H1 (cell line): Measurements from ENCODE around the gene REM2. TPM values are rescaled to one million over a fixed set of nuclear protein-coding genes. Genes with fewer than 3 reads are reported as not detected.

Experiments
- CTCF ChIA-PET: fragments of 300-600 bp; sonication (Branson Sonifier 250); formaldehyde crosslinking; loops from one replicate; lab custom pipeline; 2021; ENCODE audit not compliant: partially characterized antibody; lab: Charles Lee
- POLR2A ChIA-PET: fragments of 300-600 bp; sonication (Branson Sonifier 250); formaldehyde crosslinking; loops from one replicate; lab custom pipeline; 2021; ENCODE audit warnings: inconsistent platforms; ENCODE audit not compliant: partially characterized antibody; lab: Charles Lee
- DNase-seq, 2 experiments: peaks; one replicate each; pipeline versions ENCODE4 v3.0.0 to v3.0.0-alpha.2; 2010 to 2022; ENCODE audit warnings: low spot score in 2 of 2, low read depth in 1 of 2, mixed read lengths in 1 of 2
- FAIRE-seq: peaks from 2 replicates; lab custom pipeline; 2011; peaks lifted over from hg19 to GRCh38; lab: Jason Lieb, UNC
- H2AFZ ChIP-seq: 2 replicates; pipeline ENCODE4 v1.8.1; 2012; ENCODE audit warnings: low read length, inconsistent platforms
- H2AK5ac ChIP-seq: 2 replicates; pipeline ENCODE4 v1.6.1; 2013; ENCODE audit warnings: low read depth, low read length
- H2BK120ac ChIP-seq: replicated peaks from 2 replicates; pipeline ENCODE3; 2013; ENCODE audit warnings: low read depth, low read length, inconsistent platforms
- H2BK12ac ChIP-seq: 2 replicates; pipeline ENCODE4 v1.6.1; 2013; ENCODE audit warnings: low read depth, low read length
- H2BK15ac ChIP-seq: 2 replicates; pipeline ENCODE4 v1.6.1; 2013; ENCODE audit warnings: low read length
- H2BK20ac ChIP-seq: 2 replicates; pipeline ENCODE4 v1.6.1; 2013; ENCODE audit warnings: low read length
- H2BK5ac ChIP-seq: 2 replicates; pipeline ENCODE4 v1.6.1; 2013; ENCODE audit warnings: low read depth, low read length
- H3K14ac ChIP-seq: 2 replicates; pipeline ENCODE4 v1.6.1; 2013; ENCODE audit warnings: inconsistent platforms; ENCODE audit not compliant: insufficient read length
- H3K18ac ChIP-seq: 2 replicates; pipeline ENCODE4 v1.6.1; 2013; ENCODE audit warnings: low read length; ENCODE audit errors: extremely low read depth
- H3K23ac ChIP-seq: 2 replicates; pipeline ENCODE4 v1.6.1; 2013; ENCODE audit warnings: inconsistent platforms; ENCODE audit not compliant: insufficient read length
- H3K23me2 ChIP-seq: 2 replicates; pipeline ENCODE4 v1.6.1; 2013; ENCODE audit warnings: low read depth, low read length
- H3K27ac ChIP-seq: 2 replicates; pipeline ENCODE4 v1.6.1; 2011; ENCODE audit warnings: low read depth, low read length, inconsistent platforms
- H3K27me3 ChIP-seq, 4 experiments: replicated peaks in 1 of 4; 1 replicate in 1 of 4; 2 replicates in 3 of 4; pipeline versions ENCODE4 v1.6.1 to v1.8.1; 2011 to 2013; ENCODE audit warnings: low read length in 3 of 4, mild to moderate bottlenecking in 3 of 4, inconsistent platforms in 2 of 4, mixed read lengths in 2 of 4, moderate library complexity in 1 of 4; ENCODE audit not compliant: control insufficient read depth in 3 of 4, insufficient read depth in 3 of 4; ENCODE audit errors: extremely low read depth in 1 of 4
- H3K36me3 ChIP-seq, 4 experiments: 2 replicates each; pipeline versions ENCODE4 v1.6.1 to v1.8.1; 2011 to 2013; ENCODE audit warnings: mild to moderate bottlenecking in 4 of 4, low read length in 3 of 4, moderate library complexity in 2 of 4, control low read depth in 1 of 4, inconsistent platforms in 1 of 4; ENCODE audit not compliant: insufficient read depth in 4 of 4, control insufficient read depth in 2 of 4
- H3K4ac ChIP-seq: replicated peaks from 2 replicates; pipeline ENCODE3; 2013; ENCODE audit warnings: low read length, low read depth, mixed read lengths, inconsistent platforms; ENCODE audit not compliant: insufficient read length
- H3K4me1 ChIP-seq, 4 experiments: replicated peaks in 1 of 4; 1 replicate in 1 of 4; 2 replicates in 3 of 4; pipeline versions ENCODE4 v1.6.1 to v1.8.1; 2011 to 2013; ENCODE audit warnings: low read length in 3 of 4, inconsistent platforms in 2 of 4, mixed read lengths in 1 of 4; ENCODE audit not compliant: insufficient read depth in 4 of 4, control insufficient read depth in 3 of 4
- H3K4me2 ChIP-seq, 2 experiments: 2 replicates each; pipeline versions ENCODE4 v1.6.1 to v1.8.1; 2011 to 2013; ENCODE audit warnings: low read depth in 2 of 2, low read length in 2 of 2, control low read depth in 1 of 2, inconsistent platforms in 1 of 2, mild to moderate bottlenecking in 1 of 2; ENCODE audit not compliant: insufficient read depth in 1 of 2
- H3K4me3 ChIP-seq, 4 experiments: fragments of 200-600, 300-600 bp in 1 of 4; sonication (generic), shearing (Covaris generic), sonication (Bioruptor Twin) in 1 of 4; 2 replicates each; pipeline versions ENCODE4 v1.5.1 to v1.8.1; 2011 to 2016; ENCODE audit warnings: low read length in 4 of 4, low read depth in 3 of 4, control low read depth in 2 of 4, inconsistent platforms in 2 of 4, mild to moderate bottlenecking in 2 of 4, mixed read lengths in 1 of 4, moderate library complexity in 1 of 4; ENCODE audit not compliant: insufficient read depth in 2 of 4; ENCODE audit errors: extremely low read depth in 1 of 4
- H3K56ac ChIP-seq: replicated peaks from 2 replicates; pipeline ENCODE3; 2013; ENCODE audit warnings: low read depth, mild to moderate bottlenecking, mixed read lengths, low read length, inconsistent platforms; ENCODE audit not compliant: insufficient read length
- H3K79me1 ChIP-seq: 2 replicates; pipeline ENCODE4 v1.6.1; 2013; ENCODE audit warnings: low read depth, low read length, control low read depth
- H3K79me2 ChIP-seq, 2 experiments: 2 replicates each; pipeline versions ENCODE4 v1.6.1 to v1.8.1; 2012 to 2013; ENCODE audit warnings: low read length in 2 of 2, mild to moderate bottlenecking in 2 of 2, inconsistent platforms in 1 of 2; ENCODE audit not compliant: insufficient read depth in 2 of 2, control insufficient read depth in 1 of 2
- H3K9ac ChIP-seq, 4 experiments: replicated peaks in 1 of 4; 1 replicate in 1 of 4; 2 replicates in 3 of 4; pipeline versions ENCODE4 v1.6.1 to v1.8.1; 2011 to 2013; ENCODE audit warnings: low read depth in 3 of 4, low read length in 3 of 4, control low read depth in 2 of 4, mild to moderate bottlenecking in 2 of 4, moderate library complexity in 2 of 4, inconsistent platforms in 1 of 4; ENCODE audit errors: extremely low read depth in 1 of 4
- H3K9me3 ChIP-seq, 2 experiments: 2 replicates each; pipeline versions ENCODE4 v1.6.1 to v1.8.1; 2012 to 2013; ENCODE audit warnings: mild to moderate bottlenecking in 2 of 2, moderate library complexity in 2 of 2, control low read depth in 1 of 2, inconsistent platforms in 1 of 2, low read depth in 1 of 2, low read length in 1 of 2, mixed read lengths in 1 of 2; ENCODE audit not compliant: insufficient read depth in 2 of 2
- H4K20me1 ChIP-seq, 2 experiments: replicated peaks in 1 of 2; 2 replicates each; pipeline versions ENCODE3 to v1.8.1; 2011 to 2013; ENCODE audit warnings: inconsistent platforms in 2 of 2, low read length in 2 of 2, mild to moderate bottlenecking in 1 of 2; ENCODE audit not compliant: insufficient read depth in 2 of 2, control insufficient read depth in 1 of 2
- H4K5ac ChIP-seq: 2 replicates; pipeline ENCODE4 v1.6.1; 2013; ENCODE audit warnings: low read length, low read depth, mixed read lengths, inconsistent platforms; ENCODE audit not compliant: insufficient read length
- H4K8ac ChIP-seq: 2 replicates; pipeline ENCODE4 v1.8.0; 2013; ENCODE audit warnings: mild to moderate bottlenecking, moderate library complexity, low read length, inconsistent platforms; ENCODE audit not compliant: insufficient read depth; ENCODE audit errors: extremely low read depth
- H4K91ac ChIP-seq: replicated peaks from 2 replicates; pipeline ENCODE3; 2013; ENCODE audit warnings: low read length, mixed read lengths, inconsistent platforms; ENCODE audit not compliant: insufficient read length
- CEBPB ChIP-seq: IDR thresholded peaks from 2 replicates; pipeline ENCODE4 v1.6.1; 2012; ENCODE audit warnings: low read depth, low read length
- HDAC6 ChIP-seq: IDR thresholded peaks from one replicate; pipeline ENCODE4 v1.7.1; 2012; ENCODE audit warnings: low read depth, mild to moderate bottlenecking, inconsistent platforms, low read length, moderate library complexity
- NANOG ChIP-seq: IDR thresholded peaks from 2 replicates; pipeline ENCODE4 v1.6.1; 2011; ENCODE audit warnings: low read length, low read depth, mild to moderate bottlenecking, inconsistent platforms; ENCODE audit not compliant: insufficient read depth, poor library complexity, severe bottlenecking
- NRF1 ChIP-seq: IDR thresholded peaks from 2 replicates; pipeline ENCODE4 v1.6.1; 2011; ENCODE audit warnings: mild to moderate bottlenecking, low read depth, low read length, improper control_type of control experiment
- POU5F1 ChIP-seq: IDR thresholded peaks from 2 replicates; pipeline ENCODE4 v1.6.1; 2011; ENCODE audit warnings: low read depth, mild to moderate bottlenecking, low read length, moderate library complexity
- RXRA ChIP-seq: IDR thresholded peaks from 2 replicates; pipeline ENCODE4 v1.6.1; 2011; ENCODE audit warnings: low read depth, mild to moderate bottlenecking, low read length, moderate library complexity; ENCODE audit not compliant: insufficient read depth
- SIX5 ChIP-seq: IDR thresholded peaks from 2 replicates; pipeline ENCODE4 v1.6.1; 2011; ENCODE audit warnings: mild to moderate bottlenecking, low read depth, low read length
- TEAD4 ChIP-seq: IDR thresholded peaks from 2 replicates; pipeline ENCODE4 v1.6.1; 2012; ENCODE audit warnings: low read depth, low read length, inconsistent platforms, mixed read lengths
- WGBS, 2 experiments: shearing (Covaris generic) in 1 of 2; methylation state at CpG; one replicate each; pipeline versions ENCODE4 v1.1.6 to v1.1.7; 2013 to 2015; ENCODE audit warnings: low lambda C conversion rate in 2 of 2, mixed read lengths in 2 of 2, inconsistent platforms in 1 of 2, low coverage in 1 of 2, missing lambda C conversion rate in 1 of 2; ENCODE audit not compliant: insufficient replicate concordance in 2 of 2, insufficient coverage in 1 of 2, insufficient read length in 1 of 2; ENCODE audit errors: extremely low coverage in 1 of 2, missing lambda C conversion rate in 1 of 2; 5-methylcytosine and 5-hydroxymethylcytosine counted together
- polyA plus RNA-seq, 7 experiments: library from polyadenylated mRNA; depleted of rRNA in 3 of 7; stranded (reverse) in 5 of 7; unstranded in 2 of 7; fragments of >200 nt in 5 of 7; fragments of 200-250 nt in 2 of 7; gene quantifications; 1 replicate in 5 of 7; 2 replicates in 1 of 7; 4 replicates in 1 of 7; pipeline versions ENCODE4 v1.2.1 to v1.2.3, GENCODE V29; 2011 to 2013; ENCODE audit warnings: missing spikeins in 2 of 7, mixed read lengths in 2 of 7
- total RNA-seq: library from RNA; stranded (reverse); fragmentation: NEBNext Ultra II Directional; extraction: Animal tissue kit (Norgen Biotek cat#: 25700); gene quantifications from 2 replicates; pipeline ENCODE4 v1.2.1, GENCODE V29; 2021
- TF ChIP-seq, protein P1 (sequence below): IDR thresholded peaks from 2 replicates; pipeline ENCODE4 v1.6.1; 2011; ENCODE audit warnings: low read length, improper control_type of control experiment
- TF ChIP-seq, protein P2 (sequence below): IDR thresholded peaks from 2 replicates; pipeline ENCODE4 v1.6.1; 2012; ENCODE audit warnings: inconsistent platforms

Gene REM2
- total and polyA plus RNA-seq, 2 of the 8 experiments (the other 6 are each of a cell fraction or from before 2014, with no cell fraction given) = 1.00 to 1.1 TPM

DNA sequence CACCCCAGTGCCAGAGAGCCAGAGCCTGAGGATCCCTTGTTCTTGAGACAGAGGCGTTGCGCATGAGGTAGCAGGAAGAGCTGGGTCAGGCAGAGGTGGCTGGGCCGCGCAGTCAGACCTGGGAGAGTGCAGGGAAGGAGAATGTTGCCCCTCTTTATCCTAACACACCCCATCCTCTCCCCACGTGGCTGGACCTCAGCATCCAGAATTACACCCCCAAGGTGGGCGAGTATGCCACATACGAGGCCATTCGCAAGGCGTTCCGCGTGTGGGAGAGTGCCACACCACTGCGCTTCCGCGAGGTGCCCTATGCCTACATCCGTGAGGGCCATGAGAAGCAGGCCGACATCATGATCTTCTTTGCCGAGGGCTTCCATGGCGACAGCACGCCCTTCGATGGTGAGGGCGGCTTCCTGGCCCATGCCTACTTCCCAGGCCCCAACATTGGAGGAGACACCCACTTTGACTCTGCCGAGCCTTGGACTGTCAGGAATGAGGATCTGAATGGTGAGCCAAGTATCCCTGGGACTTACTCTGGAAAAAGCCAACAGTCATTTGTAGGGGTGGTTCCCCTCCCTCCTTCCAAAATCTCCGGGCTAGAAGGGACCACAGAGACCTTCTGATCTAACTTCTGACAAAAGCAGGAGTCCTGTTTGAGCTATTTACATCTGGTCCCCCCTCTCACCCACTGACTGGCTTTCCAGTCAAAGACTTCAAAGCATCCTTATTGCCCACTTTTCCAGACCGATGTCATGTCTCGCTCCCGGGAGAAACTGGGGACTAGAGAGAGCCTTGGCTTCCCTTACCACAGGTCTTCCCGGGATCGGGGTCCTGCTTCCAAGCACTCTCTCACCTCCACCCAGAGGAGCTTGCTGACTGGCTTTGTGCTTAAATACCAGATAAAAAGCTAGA lies 40.6 kb upstream of the REM2 start:
- Histone ChIP-seq H2BK20ac (no peak overlapping the region), H4K8ac (no peak overlapping the region), H4K20me1 (peaks cover 0 to 2% of the 10 kb centered on the region in 2 experiments), H3K27me3 (no peaks in the 10 kb centered on the region), H2BK15ac (no peak overlapping the region), H2BK5ac (no peak overlapping the region), H3K27ac (no peak overlapping the region; the same call in 1 of the 2 replicates), H2BK120ac (no peak overlapping the region), H3K4ac (no peak overlapping the region), H3K79me2 (peaks cover 0 to 19% of the 10 kb centered on the region in 2 experiments; a peak in 1 of 4 replicates), H4K91ac (no peak overlapping the region), H3K4me3 (no peak overlapping the region), H3K23ac (no peak overlapping the region), H2BK12ac (0 out of 2 replicates have a peak overlapping the region, but pooled peaks have one; percentile 27), H3K4me1 (peaks cover 8 to 15% (median 11%) of the 10 kb centered on the region in 4 experiments), H3K23me2 (peaks cover 5% of the 10 kb centered on the region; the same call in 1 of the 2 replicates), H4K5ac (no peak overlapping the region), H3K56ac (no peak overlapping the region), H3K79me1 (peaks cover 8% of the 10 kb centered on the region), H3K36me3 (peaks cover 7 to 44% (median 32%) of the 10 kb centered on the region in 4 experiments; a peak in 7 of 8 replicates), H3K9ac (no peak overlapping the region), H3K14ac (no peak overlapping the region), H3K18ac (no peak overlapping the region), H3K4me2 (no peak overlapping the region), H2AK5ac (no peak overlapping the region), H2AFZ (no peak overlapping the region), H3K9me3 (no peaks in the 10 kb centered on the region)
- WGBS, 2 experiments = 94% methylated on average over 28 of the region's 28 CpGs; no CpG with 5 or more reads in 1 of the 2 experiments
- FAIRE-seq = no peak
- DNase-seq = peak in 1 of 2 experiments; percentile 32
- CTCF ChIA-PET = interaction anchor here (1.4 to 56.0 kb wide), 3 partner anchors 17 to 286 kb away, joined by 5 to 1562 read pairs (median 1562); partner anchors contain the start of genes LRP10, MMP14, MRPL52 and REM2
- POLR2A ChIA-PET = interaction anchor here (1.0 to 13.9 kb wide), 3 partner anchors 9 to 77 kb away, joined by 4 to 203 read pairs (median 4); partner anchors contain the start of genes MMP14 and MRPL52
- TF ChIP-seq TEAD4 = no peak
- TF ChIP-seq SIX5 = no peak
- no peak for TF ChIP-seq POU5F1
- TF ChIP-seq, protein P1, sequence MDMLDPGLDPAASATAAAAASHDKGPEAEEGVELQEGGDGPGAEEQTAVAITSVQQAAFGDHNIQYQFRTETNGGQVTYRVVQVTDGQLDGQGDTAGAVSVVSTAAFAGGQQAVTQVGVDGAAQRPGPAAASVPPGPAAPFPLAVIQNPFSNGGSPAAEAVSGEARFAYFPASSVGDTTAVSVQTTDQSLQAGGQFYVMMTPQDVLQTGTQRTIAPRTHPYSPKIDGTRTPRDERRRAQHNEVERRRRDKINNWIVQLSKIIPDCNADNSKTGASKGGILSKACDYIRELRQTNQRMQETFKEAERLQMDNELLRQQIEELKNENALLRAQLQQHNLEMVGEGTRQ = no peak
- TF ChIP-seq, protein P2, sequence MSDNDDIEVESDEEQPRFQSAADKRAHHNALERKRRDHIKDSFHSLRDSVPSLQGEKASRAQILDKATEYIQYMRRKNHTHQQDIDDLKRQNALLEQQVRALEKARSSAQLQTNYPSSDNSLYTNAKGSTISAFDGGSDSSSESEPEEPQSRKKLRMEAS = no peak
- TF ChIP-seq HDAC6 = no peak
- TF ChIP-seq NRF1 = no peak
- TF ChIP-seq NANOG = no peak
- no peak for TF ChIP-seq RXRA
- TF ChIP-seq CEBPB = no peak
